GM04503 (cell line): Measurements from ENCODE around the gene HOTAIR.

Experiments used
- DNase-seq: peaks from one replicate; pipeline ENCODE4 v3.0.0-alpha.2; 2012; ENCODE audit warnings: low read depth

HOTAIR gene

DNA sequence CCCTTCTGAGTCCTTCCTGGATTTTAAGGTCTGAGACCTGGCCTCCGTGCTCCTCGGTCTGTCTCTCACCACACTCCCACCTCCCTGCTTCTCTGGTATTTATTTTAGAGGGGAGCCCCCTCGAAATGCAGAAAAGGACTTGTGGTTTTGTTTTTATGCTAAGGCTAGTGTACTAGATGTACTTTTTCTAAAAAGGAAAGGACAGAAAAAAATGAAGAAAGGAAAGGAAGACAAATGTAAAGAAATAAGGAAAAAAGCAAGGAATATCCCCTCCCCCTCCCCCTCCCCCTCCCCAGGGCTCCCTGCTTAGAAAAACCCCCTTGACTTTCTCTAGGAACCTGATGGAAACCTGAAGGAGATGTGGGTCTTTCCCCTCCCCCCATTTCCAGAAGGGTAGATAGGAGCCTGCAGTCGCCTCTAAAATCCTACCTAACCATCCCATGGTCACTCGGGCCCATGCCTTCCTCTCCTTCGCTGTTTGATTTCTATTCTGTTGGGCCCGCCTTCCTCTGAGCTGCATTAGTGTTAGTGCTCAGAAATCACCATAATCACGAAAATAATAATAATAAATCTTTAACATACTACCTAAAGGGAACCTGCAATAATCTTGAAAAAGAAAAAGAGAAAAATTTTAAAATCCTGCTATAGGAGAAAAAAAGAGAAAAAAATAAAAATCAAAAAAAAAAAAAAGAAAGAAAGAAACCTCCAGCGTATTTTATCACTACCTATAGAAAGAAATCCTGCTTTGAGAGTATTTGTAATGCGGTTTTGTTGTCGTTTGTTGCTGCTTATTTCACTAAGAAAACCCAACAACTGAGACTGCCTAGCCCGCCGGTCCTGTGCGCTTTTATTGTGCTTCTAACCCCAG is 37.1 kb upstream of the HOTAIR start:
- no peak for DNase-seq

DNA sequence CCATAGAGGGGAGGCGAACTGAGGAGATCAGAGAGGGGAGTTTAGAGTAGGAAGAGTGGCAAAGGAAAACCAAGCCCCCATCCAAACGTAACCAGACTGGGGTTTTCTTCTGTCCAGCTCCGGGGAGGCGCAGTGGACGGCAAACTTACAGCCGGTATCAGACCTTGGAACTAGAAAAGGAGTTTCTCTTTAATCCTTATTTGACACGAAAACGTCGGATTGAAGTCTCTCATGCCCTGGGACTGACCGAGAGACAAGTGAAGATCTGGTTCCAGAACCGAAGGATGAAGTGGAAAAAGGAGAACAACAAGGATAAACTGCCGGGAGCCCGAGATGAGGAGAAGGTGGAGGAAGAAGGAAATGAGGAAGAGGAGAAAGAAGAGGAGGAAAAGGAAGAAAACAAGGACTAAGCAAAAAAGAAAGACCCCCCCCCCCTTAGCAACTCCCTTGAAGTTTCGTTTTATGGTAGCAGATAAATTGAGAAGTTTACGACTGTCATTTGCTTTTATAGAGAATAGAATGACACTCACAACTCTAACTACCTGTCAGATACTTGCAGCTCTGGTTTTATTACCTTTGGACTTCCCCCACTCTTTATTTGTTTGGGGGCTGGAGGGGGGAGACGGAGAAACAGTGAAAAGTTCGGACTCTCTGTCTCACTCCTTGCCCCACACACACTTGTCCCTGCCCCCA is 36.4 kb upstream of the HOTAIR start:
- DNase-seq = no peak

DNA sequence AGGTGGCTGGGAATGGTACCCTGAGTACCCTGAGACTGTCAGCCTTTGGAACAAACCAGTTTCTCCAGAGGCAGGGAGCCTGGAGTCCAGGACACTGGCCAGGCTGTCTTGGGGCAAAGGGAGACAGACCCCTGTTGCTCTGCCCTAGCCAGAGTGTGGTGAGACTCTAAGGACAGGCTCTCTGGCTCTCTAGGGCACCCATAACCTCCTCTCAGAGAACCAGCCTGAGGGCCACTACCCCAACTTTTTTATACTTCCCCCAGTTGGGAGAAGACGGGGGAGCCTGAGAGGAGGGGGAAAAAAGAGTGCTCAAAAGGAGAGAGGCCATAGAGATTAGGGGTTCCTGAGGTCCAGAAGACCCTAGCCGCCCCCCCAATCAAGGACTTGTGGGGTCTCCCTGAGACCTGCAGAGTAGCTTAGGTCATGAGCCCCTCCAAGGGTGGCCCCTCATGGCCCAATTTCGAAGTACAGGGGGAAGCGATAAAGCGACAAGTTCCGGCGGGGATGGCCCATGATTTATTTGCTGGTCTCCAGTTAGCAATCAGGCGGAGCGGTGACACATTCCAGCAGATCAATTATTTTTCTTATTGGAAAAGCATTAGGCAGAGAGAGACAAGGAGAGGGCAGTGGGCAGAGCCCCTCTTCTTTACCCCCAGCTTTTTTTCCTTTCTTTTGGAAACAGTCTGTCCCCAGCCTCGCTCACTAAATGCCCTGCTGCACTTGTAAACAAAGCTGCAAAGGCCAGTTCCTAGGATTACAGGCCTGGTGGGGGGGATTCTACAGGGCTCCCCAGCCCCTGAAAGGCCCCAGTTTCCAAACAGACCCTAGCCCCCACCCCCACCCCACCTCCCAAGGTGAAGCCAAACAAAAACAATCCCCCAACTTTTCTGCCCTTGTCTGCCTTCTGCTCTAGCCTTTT is 35.6 kb upstream of the HOTAIR start:
- DNase-seq = no peak

DNA sequence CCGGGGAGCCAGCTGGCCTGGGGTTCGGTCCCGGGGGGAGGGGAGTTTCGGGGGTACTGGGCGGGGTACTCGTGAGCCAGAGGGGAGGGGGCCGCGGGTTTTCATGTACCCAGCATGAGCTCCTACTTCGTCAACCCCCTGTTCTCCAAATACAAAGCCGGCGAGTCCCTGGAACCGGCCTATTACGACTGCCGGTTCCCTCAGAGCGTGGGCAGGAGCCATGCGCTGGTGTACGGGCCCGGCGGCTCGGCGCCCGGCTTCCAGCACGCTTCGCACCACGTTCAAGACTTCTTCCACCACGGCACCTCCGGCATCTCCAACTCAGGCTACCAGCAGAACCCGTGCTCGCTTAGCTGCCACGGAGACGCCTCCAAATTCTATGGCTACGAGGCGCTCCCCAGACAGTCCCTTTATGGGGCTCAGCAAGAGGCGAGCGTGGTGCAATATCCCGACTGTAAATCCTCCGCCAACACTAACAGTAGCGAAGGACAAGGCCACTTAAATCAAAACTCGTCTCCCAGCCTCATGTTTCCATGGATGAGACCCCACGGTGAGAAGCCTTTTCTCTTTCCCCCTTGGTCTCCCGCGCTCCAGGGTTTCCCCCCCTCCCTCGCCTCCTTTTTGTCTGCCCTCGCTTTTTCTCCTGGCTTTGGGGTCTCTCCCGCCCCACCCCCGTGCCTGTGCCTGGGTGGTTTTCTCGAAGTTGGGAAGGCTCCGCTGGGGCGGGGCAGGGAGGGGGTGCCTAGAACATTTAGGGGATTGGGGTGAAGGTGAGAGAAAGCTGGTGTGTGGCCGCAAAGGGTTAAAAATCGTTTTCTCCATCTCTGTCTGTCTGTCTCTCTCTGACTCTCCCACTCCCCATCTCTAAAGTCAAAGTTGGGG is 34.7 kb upstream of the HOTAIR start:
- no peak for DNase-seq

DNA sequence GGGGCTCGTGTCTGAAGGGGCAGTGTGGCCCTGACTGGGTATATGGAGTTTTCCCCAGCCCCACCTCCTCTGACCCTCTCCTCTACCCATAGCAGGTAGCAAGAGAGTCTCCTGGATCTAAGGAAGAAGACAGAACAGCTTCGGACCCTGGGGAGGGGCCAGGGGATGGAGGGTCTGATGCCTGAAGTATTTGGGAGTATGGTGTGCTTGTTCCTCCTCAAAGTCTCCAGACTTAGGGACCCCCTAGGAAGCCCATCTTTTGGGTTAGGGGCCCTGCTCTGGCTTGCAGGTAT is 33.5 kb upstream of the HOTAIR start:
- no peak for DNase-seq

DNA sequence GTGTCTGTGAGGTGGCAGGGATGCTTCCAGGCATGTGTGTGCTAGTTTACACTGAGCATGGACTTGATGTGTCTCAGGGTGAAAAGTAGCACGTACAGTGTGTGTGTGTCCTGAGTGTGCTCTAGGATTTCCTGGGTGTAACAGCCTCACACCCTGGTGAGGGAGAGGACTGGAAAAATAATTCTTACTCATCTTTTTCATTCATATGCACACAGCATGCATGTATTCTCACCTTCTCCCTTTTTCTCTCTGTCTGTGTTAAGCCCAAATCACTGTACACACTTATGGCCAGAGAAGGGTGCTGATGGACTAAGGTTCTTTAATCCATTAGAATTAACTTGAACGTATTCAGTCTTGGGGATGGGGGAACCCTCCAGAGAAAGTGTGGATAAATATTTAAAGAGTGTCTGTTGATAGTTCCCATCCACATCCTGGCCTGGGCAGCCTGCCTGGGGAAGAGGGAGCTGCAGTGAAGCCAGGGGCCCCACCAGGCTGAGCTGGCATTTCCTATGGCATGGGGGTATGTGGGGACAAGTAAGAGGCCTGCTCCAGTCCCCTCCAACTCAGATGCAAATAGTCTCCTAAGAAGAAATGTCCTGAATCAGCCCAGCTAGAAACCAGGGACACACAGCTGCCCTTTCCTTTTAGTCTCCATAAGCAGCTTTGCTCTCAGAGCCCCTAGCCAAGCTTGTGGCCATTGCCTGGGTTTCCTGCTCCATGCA is 32.9 kb upstream of the HOTAIR start:
- no peak for DNase-seq

DNA sequence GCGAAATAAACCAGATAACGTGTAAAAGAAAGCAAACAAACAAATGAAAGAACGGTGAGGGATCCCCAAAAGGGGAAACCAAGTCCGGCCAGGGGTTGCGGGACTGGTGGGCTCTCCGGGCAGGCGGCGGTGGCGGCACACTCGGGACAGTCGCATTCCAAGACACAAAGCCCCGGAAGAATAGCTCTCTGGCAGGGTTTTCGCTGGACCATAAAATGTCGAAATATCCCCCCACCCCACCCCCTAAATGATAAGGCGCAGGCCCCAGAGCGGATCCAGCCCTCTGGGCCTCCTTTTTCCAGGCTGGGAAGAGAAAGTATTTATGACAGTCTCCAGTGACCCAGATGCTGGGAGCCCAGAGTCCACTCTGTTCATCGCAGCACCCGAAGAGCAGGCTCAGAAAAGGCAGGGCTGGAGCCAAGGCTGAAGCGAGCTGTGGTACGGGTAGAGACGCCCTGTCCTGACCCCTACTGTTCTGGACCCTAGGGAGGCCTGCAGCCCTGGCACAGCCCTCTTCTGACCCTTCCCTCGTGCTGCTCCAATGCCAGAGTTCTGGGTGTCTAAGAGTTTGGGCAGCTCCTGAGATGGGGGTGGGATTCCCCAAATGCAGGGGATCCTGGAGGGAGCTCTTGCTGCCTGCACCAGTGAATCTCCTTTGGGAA is 31.9 kb upstream of the HOTAIR start:
- DNase-seq = no peak

DNA sequence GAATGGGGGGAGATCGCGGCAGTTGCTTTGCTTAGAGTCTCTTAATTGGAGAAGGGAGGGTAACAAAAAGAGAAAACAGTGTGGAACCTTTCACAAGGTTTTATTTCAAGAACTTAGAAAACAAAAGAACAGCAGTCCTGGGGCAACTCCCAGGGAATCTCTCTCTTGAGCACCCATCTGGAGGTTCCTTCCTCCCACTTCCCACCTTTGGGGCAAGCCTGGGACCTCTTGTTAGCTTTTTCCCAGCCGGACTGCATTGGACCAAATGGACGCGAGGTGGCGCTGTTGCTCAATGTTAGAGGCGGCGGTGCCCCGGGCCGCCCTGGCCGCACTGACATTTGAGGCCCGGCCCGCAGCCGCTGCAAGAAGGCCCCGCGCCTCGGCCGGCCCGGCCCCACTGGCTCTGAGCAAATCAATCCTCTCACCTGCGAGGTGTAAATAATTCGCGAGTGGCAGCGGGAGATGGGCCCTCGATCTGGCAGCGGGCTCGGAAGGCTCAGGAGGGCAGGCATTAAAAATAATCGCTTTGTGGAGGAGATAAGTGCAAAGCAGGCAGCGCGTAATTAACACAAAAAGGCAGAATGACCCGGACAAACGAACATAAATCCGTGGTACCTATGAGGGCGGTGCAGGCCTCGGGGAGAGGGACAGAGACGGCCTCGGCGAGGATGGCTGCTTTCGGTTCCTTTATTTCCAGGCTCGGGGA is 31.3 kb upstream of the HOTAIR start:
- DNase-seq = no peak

DNA sequence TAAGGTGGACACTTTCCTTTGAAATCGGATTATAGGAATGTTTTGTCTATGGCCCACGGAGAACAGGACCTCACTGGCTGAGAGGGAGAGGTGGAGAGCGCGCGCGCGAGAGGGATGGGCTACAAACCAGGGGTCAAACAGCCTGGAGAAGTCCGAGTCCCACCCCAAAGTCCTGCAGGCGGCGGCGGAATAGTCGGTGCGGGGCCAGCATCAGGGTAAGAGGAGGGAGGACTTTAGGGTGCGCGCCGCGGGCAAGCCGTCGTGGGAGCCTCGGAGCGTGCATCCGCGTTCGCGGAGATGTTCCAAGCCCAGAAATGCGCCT is 30.7 kb upstream of the HOTAIR start:
- no peak for DNase-seq

DNA sequence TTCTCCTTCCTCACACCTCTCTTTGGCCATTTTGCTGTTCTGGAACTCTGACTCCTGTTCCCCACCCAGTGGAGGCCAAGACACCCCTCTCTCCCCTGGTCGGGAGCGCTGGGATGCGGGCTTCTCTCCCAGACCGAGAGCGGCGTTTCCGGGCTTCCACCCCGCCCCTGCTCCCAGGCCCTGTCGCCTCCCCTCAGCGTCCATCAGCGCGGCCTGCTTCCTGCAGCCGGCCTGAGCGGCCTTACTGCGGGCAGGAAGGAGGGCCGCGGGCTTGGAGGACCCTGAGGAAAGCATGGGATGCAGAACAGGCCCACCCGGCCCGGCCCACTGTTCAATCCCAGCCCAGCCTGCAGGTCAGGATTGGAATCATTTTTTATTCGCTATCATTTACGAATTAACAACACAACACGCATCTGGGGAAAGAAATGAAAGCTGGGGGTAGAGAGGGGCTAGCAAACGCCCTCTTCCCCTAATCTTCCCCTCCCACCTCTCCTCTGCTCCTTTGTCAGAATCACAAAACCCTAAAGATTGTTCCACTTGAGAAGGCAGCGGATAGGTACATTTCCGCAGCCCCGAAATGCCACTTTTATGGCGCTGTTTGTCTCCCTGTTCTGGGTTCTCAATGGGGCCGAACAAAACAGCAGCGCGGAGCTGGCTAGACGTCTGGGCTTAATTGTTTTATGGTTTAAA is 30.2 kb upstream of the HOTAIR start:
- DNase-seq = no peak

DNA sequence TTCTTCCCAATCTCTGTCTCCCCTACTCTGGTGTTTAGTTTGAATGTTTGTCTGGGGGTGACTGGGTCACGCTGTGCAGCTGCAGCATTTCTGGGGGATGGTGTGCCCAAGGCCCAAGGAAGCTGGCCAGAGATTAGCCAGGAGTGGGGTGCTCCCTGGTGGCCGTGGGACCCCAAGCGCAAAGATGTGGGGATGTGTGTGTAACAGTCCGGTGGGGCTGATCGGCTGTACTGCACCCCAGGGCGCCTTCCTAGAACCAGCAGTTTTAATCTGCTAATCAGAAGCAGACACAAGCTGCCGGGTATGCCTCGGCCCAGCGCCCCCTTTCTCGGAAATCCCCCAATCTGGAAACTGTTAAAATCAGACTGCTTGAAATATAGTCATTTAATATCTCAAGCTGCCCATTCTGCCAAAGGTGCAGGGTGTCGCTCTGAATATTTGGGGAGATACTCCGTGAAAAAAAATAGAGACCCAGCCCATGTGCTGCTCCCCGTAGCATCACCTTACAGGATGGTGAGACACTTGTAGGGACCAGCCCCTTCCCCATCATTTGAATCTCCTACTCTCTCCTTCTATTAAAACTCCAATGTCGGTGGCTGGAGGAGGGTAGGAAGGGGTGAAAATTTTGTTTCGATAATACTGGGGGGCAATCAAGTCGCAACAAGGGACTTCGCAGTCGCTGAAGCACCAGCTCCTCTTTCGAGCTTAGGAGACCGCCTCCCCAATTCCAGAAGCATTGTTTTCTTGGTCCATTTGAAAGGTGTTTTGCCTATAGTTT is 29.5 kb upstream of the HOTAIR start:
- no peak for DNase-seq

DNA sequence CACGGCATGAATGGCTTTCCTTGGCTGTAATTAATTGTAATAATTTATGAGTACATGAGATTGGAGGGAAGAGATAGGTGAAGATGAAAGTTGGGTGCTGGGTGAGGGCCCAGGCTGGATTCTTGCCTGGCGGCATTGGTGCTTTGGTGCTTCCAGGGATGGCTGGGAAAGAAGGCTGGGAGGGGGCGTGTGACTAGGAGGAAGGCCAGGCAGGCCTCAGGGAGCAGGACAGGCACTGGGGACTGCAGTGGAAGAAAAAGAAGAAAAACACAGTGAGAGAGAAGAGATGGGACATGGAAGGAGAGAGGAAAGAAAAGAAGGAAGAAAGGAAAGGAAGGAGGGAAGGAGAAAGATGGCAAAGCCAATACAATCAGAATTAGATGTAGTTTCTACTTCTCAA is 28.9 kb upstream of the HOTAIR start:
- DNase-seq = no peak

DNA sequence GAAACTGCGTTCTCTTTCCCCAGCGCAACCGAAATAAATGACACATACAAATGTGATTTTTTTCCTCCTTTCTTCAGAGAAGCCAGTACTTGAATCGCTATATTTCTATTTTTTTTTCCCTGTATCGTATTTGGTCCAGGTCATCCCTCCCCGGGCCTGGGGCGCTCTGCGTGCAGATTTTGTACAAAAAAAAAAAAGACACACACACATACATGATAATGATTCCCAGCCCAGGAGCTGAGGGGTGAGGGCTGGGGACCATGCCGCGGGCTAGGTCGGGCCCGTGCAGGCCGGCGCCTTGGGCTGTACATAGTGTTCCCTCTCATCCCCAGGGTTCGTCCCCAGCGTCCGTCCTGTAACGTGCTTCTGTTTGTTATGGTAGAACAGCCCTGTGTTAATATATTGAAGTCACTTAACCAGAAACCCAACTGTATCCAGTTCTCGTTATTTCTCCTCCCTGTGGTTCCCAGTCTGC is 28.2 kb upstream of the HOTAIR start:
- no peak for DNase-seq

DNA sequence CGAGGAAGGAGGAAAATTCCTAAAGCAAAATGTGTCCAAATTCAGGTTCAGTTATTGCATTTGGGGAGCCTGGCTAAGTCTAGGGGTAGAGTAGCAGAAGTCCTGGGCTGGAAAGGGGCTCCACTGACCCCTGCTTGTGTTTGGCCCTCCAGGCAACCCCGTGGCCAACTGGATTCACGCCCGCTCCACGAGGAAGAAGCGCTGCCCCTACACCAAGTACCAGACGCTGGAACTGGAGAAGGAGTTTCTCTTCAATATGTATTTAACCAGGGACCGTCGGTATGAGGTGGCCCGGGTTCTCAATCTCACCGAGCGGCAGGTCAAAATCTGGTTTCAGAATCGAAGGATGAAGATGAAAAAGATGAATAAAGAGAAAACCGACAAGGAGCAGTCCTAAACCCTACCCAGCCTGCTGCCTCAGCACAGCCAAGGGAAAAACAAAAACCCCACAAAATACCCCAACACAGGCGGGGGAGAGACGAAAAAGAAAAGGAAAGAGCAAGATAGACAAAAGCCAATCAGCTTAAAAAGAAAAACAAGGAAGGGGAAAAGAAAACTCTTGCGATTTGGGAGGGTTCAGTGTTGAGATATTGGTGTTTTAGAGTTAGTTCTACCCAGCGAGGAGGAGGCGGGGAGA is 27.6 kb upstream of the HOTAIR start:
- no peak for DNase-seq

DNA sequence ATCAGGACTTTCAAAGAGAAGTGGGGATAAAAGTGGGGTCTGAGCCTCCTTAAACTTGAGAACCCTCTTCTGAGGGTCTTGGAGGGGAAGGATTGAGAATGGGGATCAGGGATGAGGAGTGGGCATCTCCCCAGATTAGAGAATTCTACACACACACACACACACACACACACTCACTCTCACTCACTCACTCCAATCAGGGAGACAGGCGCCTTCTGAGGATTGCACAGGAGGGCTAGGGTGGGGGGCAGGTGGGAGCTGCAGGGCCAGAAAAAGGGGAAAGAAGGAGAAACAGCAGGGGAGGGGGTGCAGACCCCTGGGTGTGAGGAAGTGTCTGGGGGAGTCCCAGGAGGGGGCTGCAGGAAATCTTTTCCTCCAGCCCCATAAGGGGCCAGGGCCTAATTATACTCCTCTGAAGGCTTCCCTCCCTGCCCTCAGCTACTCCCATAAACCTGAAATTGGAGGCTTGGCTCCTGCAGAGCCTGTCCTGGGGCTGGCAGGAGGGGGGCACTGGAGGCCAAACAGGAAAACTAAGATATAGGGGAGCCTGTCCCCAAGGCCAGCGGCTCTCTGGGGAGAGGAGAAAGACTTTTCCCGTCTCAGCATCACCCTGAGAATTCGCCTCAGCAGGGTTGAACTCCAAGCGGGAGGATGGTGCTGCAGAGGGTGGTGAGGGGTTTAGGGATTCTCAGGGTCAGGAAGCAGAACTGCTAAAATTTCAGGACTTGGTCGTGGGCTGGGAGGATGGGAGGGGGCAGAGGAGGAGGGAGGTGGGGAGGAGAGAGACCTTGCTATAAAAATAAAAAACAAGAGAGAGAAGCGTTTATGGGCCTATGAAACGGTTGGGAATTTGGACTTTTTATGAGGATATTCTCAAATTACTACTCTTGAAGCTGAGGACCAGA is 26.8 kb upstream of the HOTAIR start:
- DNase-seq = no peak

DNA sequence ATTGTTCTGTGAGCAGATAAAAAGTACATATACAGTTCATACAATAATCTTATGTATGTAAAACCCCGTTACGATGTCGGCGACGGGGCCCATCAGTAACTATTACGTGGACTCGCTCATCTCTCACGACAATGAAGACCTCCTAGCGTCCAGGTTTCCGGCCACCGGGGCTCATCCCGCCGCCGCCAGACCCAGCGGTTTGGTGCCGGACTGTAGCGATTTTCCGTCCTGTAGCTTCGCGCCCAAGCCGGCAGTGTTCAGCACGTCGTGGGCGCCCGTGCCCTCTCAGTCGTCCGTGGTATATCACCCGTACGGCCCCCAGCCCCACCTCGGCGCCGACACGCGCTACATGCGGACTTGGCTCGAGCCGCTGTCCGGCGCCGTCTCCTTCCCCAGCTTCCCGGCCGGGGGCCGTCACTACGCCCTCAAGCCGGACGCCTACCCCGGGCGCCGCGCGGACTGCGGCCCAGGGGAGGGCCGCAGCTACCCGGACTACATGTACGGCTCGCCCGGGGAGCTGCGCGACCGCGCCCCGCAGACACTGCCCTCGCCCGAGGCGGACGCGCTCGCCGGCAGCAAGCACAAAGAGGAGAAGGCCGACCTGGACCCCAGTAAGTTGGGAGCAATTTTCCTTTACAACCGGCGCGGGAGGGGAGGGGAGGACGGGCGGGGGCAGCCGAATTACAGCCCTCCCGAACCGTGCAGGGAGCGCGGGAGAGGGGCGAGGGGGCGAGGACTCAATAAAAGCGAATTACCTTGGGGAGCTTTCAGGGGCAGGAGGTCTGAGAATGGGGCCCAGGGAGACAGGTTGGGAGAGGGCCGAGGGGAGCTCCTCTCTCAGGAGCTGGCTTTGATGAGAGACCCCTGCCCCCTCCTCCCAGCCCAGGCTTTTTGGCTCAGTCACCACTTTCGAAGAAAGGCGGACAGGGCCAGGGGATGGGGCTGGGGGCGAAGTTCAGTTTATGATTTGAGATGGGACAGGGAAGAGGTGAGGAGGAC is 25.7 kb upstream of the HOTAIR start, which contains the start of gene HOXC9:
Gene HOXC9 (plus strand): TSS at position 46 of the 999 bp plus-strand sequence. CDS start 28 bp downstream, at position 74.
- no peak for DNase-seq
